ENCODE results near the gene ZNF813. TPM values are rescaled to one million over a fixed set of nuclear protein-coding genes. Genes with fewer than 3 reads are reported as not detected.

Gene ZNF813
- total and polyA plus RNA-seq, 2 experiments from 2014 or later, result 6.4 to 29.3 TPM

- TF ChIP-seq, protein P1, sequence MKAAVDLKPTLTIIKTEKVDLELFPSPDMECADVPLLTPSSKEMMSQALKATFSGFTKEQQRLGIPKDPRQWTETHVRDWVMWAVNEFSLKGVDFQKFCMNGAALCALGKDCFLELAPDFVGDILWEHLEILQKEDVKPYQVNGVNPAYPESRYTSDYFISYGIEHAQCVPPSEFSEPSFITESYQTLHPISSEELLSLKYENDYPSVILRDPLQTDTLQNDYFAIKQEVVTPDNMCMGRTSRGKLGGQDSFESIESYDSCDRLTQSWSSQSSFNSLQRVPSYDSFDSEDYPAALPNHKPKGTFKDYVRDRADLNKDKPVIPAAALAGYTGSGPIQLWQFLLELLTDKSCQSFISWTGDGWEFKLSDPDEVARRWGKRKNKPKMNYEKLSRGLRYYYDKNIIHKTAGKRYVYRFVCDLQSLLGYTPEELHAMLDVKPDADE (IDR thresholded peaks at IDR 0.05), result no peak
- TF ChIP-seq EZH2phosphoT487 (IDR thresholded peaks at IDR 0.05; ENCODE audit: unreplicated experiment), result no peak
- no peak for TF ChIP-seq CREB1 (CRISPR knock-in tag; IDR thresholded peaks at IDR 0.05; ENCODE audit: low read depth)
- no peak for TF ChIP-seq STAT1 (IDR thresholded peaks at IDR 0.05; ENCODE audit: unreplicated experiment)
- TF ChIP-seq POLR2AphosphoS5 (IDR thresholded peaks at IDR 0.05; ENCODE audit: low read depth), result no peak
- no peak for TF ChIP-seq EZH2 (IDR thresholded peaks at IDR 0.05; ENCODE audit: low read depth, unreplicated experiment)
- TF ChIP-seq, protein P2, sequence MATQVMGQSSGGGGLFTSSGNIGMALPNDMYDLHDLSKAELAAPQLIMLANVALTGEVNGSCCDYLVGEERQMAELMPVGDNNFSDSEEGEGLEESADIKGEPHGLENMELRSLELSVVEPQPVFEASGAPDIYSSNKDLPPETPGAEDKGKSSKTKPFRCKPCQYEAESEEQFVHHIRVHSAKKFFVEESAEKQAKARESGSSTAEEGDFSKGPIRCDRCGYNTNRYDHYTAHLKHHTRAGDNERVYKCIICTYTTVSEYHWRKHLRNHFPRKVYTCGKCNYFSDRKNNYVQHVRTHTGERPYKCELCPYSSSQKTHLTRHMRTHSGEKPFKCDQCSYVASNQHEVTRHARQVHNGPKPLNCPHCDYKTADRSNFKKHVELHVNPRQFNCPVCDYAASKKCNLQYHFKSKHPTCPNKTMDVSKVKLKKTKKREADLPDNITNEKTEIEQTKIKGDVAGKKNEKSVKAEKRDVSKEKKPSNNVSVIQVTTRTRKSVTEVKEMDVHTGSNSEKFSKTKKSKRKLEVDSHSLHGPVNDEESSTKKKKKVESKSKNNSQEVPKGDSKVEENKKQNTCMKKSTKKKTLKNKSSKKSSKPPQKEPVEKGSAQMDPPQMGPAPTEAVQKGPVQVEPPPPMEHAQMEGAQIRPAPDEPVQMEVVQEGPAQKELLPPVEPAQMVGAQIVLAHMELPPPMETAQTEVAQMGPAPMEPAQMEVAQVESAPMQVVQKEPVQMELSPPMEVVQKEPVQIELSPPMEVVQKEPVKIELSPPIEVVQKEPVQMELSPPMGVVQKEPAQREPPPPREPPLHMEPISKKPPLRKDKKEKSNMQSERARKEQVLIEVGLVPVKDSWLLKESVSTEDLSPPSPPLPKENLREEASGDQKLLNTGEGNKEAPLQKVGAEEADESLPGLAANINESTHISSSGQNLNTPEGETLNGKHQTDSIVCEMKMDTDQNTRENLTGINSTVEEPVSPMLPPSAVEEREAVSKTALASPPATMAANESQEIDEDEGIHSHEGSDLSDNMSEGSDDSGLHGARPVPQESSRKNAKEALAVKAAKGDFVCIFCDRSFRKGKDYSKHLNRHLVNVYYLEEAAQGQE (IDR thresholded peaks at IDR 0.05; ENCODE audit: unreplicated experiment), result no peak
- TF ChIP-seq ZNF331 (CRISPR knock-in tag; IDR thresholded peaks at IDR 0.05; ENCODE audit: low read depth), result no peak
Observed at GRCh38 chr19:53545271-53546065, 77.9 kb downstream of the ZNF813 start (continued).

Other genes with a start within 250 kb of the ZNF813 start
- gene ZNF677, start 212.9 kb upstream of the ZNF813 start, total RNA-seq (2014; rRNA removed; shearing (Covaris generic)), result 57.2 and 60.5 TPM in 2 replicates
- gene ZNF677, start 212.9 kb upstream of the ZNF813 start, polyA plus RNA-seq (2016; fragmentation: Nextera tagmentation; extraction: Ambion mirVana), result 68.1 and 74.8 TPM in 2 replicates
- not detected in 2 replicates for gene VN1R2, start 209.4 kb upstream of the ZNF813 start, total RNA-seq (2014; rRNA removed; shearing (Covaris generic))
- gene VN1R2, start 209.4 kb upstream of the ZNF813 start, polyA plus RNA-seq (2016; fragmentation: Nextera tagmentation; extraction: Ambion mirVana), result not detected in 2 replicates
- not detected in 2 replicates for gene VN1R4, start 200.0 kb upstream of the ZNF813 start, total RNA-seq (2014; rRNA removed; shearing (Covaris generic))
- gene VN1R4, start 200.0 kb upstream of the ZNF813 start, polyA plus RNA-seq (2016; fragmentation: Nextera tagmentation; extraction: Ambion mirVana), result not detected in 2 replicates
- 17.0 and 22.1 TPM in 2 replicates for gene ZNF845, start 134.0 kb upstream of the ZNF813 start, total RNA-seq (2014; rRNA removed; shearing (Covaris generic))
- 4.3 and 5.5 TPM in 2 replicates for gene ZNF845, start 134.0 kb upstream of the ZNF813 start, polyA plus RNA-seq (2016; fragmentation: Nextera tagmentation; extraction: Ambion mirVana)
- 74.0 and 99.8 TPM in 2 replicates for gene ZNF525, start 102.0 kb upstream of the ZNF813 start, total RNA-seq (2014; rRNA removed; shearing (Covaris generic))
- 29.5 and 39.3 TPM in 2 replicates for gene ZNF525, start 102.0 kb upstream of the ZNF813 start, polyA plus RNA-seq (2016; fragmentation: Nextera tagmentation; extraction: Ambion mirVana)
- gene ZNF765, start 72.6 kb upstream of the ZNF813 start, total RNA-seq (2014; rRNA removed; shearing (Covaris generic)), result 30.0 and 33.4 TPM in 2 replicates
- 9.8 and 10.3 TPM in 2 replicates for gene ZNF765, start 72.6 kb upstream of the ZNF813 start, polyA plus RNA-seq (2016; fragmentation: Nextera tagmentation; extraction: Ambion mirVana)
- 35.0 and 40.1 TPM in 2 replicates for gene ZNF761, start 35.7 kb upstream of the ZNF813 start, total RNA-seq (2014; rRNA removed; shearing (Covaris generic))
- gene ZNF761, start 35.7 kb upstream of the ZNF813 start, polyA plus RNA-seq (2016; fragmentation: Nextera tagmentation; extraction: Ambion mirVana), result 13.4 and 17.1 TPM in 2 replicates
- 33.7 and 36.2 TPM in 2 replicates for gene ZNF331, start 70.4 kb downstream of the ZNF813 start, total RNA-seq (2014; rRNA removed; shearing (Covaris generic))
- 32.7 and 46.5 TPM in 2 replicates for gene ZNF331, start 70.4 kb downstream of the ZNF813 start, polyA plus RNA-seq (2016; fragmentation: Nextera tagmentation; extraction: Ambion mirVana)
- not detected in 2 replicates for gene DPRX, start 164.3 kb downstream of the ZNF813 start, total RNA-seq (2014; rRNA removed; shearing (Covaris generic))
- gene DPRX, start 164.3 kb downstream of the ZNF813 start, polyA plus RNA-seq (2016; fragmentation: Nextera tagmentation; extraction: Ambion mirVana), result not detected in 2 replicates

All from GM23338 (cell line).